SW 1271 (cell line): Measurements from ENCODE around the gene ANKRD35.
"Not testable (repeated sequence)": the region's sequence is repeated elsewhere in the genome, so short reads cannot be mapped to it uniquely, and the experiment has no call there.

Source experiments
- DNase-seq, 2 experiments: peaks; one replicate each; lab custom pipeline; 2025; lab: John Stamatoyannopoulos, UW

ANKRD35 gene

GRCh38 chr1:145885738-145886287 is at the start of gene ANKRD35:
Gene ANKRD35 (minus strand): TSS chr1:145885866. CDS start chr1:145885758, 108 bp downstream.
- DNase-seq: peak in 1 of 2 experiments; percentile 35

- DNase-seq: not testable (repeated sequence)
Observed at GRCh38 chr1:145932522-145933009, 46.9 kb upstream of the ANKRD35 start.

GRCh38 chr1:145927916-145928643 is 42.4 kb upstream of the ANKRD35 start:
- no peak for DNase-seq

- DNase-seq: peak; percentile 84 to 97
Observed at GRCh38 chr1:145927063-145927886, 41.6 kb upstream of the ANKRD35 start, which contains the start of gene RBM8A. Gene RBM8A (minus strand): TSS chr1:145927484. CDS start chr1:145927426, 58 bp downstream.

GRCh38 chr1:145926686-145927062 is 41.0 kb upstream of the ANKRD35 start:
- DNase-seq: no peak

GRCh38 chr1:145922266-145922665 is 36.6 kb upstream of the ANKRD35 start:
- DNase-seq: no peak

GRCh38 chr1:145920297-145920696 is 34.6 kb upstream of the ANKRD35 start:
- not testable (repeated sequence) for DNase-seq

GRCh38 chr1:145918992-145919939 is 33.6 kb upstream of the ANKRD35 start:
- DNase-seq: peak in 1 of 2 experiments; percentile 41

GRCh38 chr1:145918144-145918991 is 32.7 kb upstream of the ANKRD35 start, which contains the start of gene PEX11B:
Gene PEX11B (minus strand): TSS chr1:145918717. CDS start chr1:145918688, 29 bp downstream.
- DNase-seq: peak; percentile 68 to 77

- DNase-seq: no peak
Observed at GRCh38 chr1:145917595-145917994, 31.9 kb upstream of the ANKRD35 start.

- no peak for DNase-seq
Observed at GRCh38 chr1:145916745-145917144, 31.1 kb upstream of the ANKRD35 start.

GRCh38 chr1:145912128-145912641 is 26.5 kb upstream of the ANKRD35 start:
- DNase-seq: no peak

GRCh38 chr1:145908653-145909052 is 23.0 kb upstream of the ANKRD35 start:
- no peak for DNase-seq

- no peak for DNase-seq
Observed at GRCh38 chr1:145906954-145907753, 21.5 kb upstream of the ANKRD35 start.

GRCh38 chr1:145901312-145902021 is 15.8 kb upstream of the ANKRD35 start:
- DNase-seq: no peak

GRCh38 chr1:145898756-145899155 is 13.1 kb upstream of the ANKRD35 start:
- no peak for DNase-seq

- DNase-seq: no peak
Observed at GRCh38 chr1:145897969-145898368, 12.3 kb upstream of the ANKRD35 start.

GRCh38 chr1:145895471-145895870 is 9.8 kb upstream of the ANKRD35 start:
- no peak for DNase-seq
